ENCODE results near the gene PKMYT1. TPM values are rescaled to one million over a fixed set of nuclear protein-coding genes. Genes with fewer than 3 reads are reported as not detected.

The PKMYT1 gene
- total and polyA plus RNA-seq, 9 of the 15 experiments (the other 6 are each of a cell fraction or from before 2014, with no cell fraction given) = 8.7 to 201 (median 37.8) TPM

GRCh38 chr16:3020247-3020603 lies 40.0 kb upstream of the PKMYT1 start, which contains the start of gene TNFRSF12A (continued):
- TF ChIP-seq MGA (IDR thresholded peaks at IDR 0.05) (peak; percentile 50; the same call in 1 of the 2 replicates), ZNF347 (CRISPR knock-in tag; IDR thresholded peaks at IDR 0.05; ENCODE audit: low read depth) (no peak), CLOCK (CRISPR knock-in tag; IDR thresholded peaks at IDR 0.05; ENCODE audit: borderline replicate concordance) (no peak), ZBTB8A (IDR thresholded peaks at IDR 0.05; ENCODE audit: partially characterized antibody) (no peak), MBD1 (CRISPR knock-in tag; IDR thresholded peaks at IDR 0.05) (no peak), STAG1 (CRISPR knock-in tag; IDR thresholded peaks at IDR 0.05; ENCODE audit: borderline replicate concordance) (no peak), MAZ (CRISPR knock-in tag; conservative IDR thresholded peaks at IDR 0.05 in 1 of 2, IDR thresholded peaks at IDR 0.05 in 1 of 2) (peak in 1 of 2 experiments; percentile 19; a peak in 1 of 4 replicates), ATF3 (IDR thresholded peaks at IDR 0.05) (no peak), ATF3 (CRISPR knock-in tag; conservative IDR thresholded peaks at IDR 0.05) (no peak)
